ENCODE measurements around the gene KIF21B.
"Not testable (repeated sequence)": the region's sequence is repeated elsewhere in the genome, so short reads cannot be mapped to it uniquely, and the experiment has no call there.

Gene KIF21B

DNA sequence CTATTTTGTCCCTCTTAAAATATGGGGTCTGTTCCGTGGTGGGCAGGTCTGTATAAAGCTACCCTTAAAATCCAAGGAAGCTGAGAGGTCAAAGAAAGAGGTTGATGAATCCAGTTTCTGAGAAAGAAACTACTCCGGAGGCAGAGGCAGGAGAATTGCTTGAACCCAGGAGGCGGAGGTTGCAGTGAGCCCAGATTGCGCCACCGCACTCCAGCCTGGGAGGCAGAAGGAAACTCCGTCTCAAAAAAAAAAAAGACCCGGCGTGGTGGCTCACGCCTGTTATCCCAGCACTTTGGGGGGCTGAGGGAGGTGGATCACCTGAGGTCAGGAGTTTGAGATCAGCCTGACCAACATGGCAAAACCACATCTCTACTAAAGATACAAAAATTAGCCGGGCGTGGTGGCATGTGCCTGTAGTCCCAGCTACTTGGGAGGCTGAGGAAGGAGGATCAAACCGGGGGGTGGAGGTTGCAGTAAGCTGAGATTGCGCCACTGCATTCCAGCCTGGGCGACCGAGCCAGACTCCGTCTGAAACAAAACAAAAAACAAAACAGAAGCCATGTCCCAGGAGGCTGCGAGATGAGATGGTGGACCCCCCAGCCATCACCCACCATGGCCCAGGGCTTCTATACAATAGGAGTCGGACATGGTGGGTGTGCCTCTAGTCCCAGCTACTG, 88.1 kb downstream of the KIF21B start:
- not testable (repeated sequence) for DNase-seq (ENCODE audit: low read depth)

DNA sequence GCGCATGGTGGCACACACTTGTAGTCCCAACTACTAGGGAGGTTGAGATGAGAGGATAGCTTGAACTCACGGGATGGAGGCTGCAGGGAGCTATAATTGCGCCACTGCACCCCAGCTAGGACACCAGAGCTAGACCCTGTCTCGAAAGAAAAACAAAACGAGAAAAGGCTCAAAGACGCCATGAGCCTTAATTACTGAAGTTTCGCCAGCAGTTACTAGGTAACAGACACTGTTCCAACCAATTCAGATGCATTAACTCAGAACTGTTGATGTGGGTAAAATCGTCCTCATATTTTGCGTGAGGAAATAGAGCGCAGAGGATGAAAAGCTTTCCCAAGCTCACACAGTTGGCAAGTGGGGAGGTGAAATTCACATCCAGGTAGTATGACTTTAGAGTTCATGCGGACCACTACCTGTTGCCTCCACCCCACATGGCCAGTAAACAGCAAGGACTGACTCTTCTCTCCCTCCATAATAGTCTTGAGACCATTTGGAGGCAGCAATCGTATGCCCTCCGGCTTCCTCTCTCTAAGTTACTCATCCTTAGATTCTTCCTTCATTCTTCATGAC, 88.8 kb downstream of the KIF21B start:
- DNase-seq (ENCODE audit: low read depth) = no peak

DNA sequence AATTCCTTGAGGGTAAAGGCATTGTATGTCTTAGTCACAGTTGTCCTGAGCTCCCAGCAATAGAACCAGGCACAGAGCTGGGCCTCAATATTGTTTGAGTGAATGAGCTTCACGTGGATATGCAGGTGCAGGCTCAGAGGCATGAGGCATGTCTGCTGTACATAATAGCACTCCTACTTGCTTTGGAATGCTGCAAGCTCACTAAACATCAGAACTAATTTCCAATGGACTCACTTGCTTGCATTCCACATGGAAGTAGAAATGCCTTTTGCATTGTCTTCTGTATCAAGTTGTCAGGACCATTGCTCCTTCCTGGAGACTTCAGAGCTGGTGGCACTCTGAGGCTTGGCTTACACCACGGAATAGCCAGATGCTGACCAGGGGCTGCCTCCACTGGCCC, 91.7 kb downstream of the KIF21B start:
- DNase-seq (ENCODE audit: low read depth) = no peak

DNA sequence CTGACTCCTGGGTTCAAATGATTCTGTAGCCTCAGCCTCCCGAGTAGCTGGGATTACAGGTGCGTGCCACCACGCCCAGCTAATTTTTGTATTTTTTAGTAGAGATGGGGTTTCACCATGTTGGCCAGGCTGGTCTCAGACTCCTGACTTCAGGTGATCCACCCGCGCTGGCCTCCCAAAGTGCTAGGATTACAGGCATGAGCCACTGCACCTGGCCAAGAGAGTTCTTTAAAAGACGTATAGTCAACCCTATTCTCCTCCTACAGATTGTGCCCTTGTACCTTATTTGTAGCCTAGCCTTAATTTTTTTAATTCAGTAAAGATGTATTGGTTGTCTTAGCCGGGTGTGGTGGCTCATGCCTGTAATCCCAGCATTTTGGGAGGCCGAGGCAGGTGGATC, 93.2 kb downstream of the KIF21B start:
- not testable (repeated sequence) for DNase-seq (ENCODE audit: low read depth)

DNA sequence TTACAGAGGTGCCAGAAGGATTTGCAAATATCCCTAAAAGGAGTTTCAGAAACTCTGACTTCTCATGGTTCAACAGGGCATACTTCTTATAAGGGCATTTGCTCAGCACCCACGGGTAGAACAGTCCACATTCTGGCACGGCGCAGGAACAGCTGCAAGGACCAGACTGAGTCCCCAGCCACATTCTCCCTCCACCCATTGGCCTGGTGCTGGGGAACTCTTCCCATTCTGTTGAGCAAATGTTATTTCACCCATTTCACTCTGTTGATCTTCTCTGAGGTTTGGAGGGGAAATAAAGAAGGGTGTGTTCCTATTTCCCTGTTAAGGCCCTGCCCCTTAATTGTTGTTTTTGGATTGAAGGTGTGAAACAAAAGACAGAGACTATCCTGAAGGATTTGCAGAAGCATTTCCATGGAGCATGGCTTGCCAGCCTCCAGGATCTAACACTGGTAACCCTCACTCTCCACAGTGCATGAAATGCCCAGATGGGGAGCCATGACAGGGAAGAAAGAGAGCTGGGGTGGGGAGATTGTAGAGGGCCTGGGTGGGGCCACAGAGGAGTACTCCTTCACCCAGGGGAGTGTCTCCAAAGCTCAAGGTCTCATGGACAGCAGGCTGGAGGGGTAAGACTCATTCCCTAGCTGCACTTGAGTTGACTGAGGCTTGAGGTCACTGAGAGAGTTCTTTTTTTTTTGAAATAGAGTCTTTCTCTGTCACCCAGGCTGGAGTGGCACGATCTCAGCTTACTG, 93.8 kb downstream of the KIF21B start:
- no peak for DNase-seq (ENCODE audit: low read depth)

DNA sequence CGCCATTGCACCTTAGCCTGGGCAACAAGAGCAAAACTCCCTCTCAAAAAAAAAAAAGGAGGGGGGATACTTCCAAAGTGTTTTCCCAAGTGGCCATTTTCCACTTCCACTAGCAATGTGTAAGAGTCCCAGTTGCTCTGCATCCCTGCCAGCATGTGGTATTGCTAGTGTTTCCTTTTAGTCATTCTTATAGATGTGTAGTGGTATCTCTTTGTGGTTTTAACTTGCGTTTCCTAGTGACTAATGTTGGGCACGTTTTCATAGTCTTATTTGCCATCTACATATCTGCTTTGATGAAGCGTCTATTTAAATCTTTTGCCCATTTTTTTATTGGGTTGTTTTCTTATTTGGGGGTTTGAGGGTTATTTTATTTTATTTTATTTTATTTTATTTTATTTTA, 97.7 kb downstream of the KIF21B start:
- DNase-seq (ENCODE audit: low read depth) = no peak

DNA sequence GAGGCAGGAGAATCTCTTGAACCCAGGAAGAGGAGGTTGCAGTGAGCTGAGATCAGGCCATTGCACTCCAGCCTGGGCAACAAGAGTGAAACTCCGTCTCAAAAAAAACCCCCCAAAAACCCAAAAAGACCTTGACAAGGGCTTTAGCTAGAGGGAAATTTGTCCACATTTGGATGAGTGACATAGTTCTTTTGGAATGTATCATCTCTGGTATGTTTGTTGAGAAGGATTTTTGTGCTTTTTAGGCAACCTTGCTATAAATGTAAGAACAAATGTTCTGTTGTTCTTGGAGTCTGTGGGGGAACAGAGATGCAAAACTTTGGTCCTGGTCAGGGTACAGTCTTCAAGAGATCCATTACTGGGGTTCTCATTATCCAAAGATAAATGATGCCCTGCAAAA, 99.9 kb downstream of the KIF21B start:
- DNase-seq (ENCODE audit: low read depth) = no peak

DNA sequence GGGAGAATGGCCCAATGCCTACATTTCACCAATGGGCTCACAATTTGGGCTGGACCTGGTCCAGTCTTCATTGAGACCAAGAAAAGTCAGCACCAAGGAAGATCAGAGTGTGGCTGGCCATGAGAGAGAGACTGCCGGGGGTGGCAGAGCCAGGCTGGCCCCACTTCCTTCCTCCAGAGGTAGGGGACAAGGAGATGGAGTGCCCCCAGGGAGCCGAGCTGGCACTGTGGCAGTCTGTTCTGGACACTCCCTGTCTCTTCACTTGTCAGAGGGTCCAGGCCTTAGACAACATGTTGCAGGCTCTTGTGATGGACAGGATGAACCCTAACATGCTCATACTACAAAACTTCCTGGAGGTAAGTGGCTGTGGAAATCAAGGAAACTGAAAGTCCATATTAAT, 101.1 kb downstream of the KIF21B start:
- no peak for DNase-seq (ENCODE audit: low read depth)

DNA sequence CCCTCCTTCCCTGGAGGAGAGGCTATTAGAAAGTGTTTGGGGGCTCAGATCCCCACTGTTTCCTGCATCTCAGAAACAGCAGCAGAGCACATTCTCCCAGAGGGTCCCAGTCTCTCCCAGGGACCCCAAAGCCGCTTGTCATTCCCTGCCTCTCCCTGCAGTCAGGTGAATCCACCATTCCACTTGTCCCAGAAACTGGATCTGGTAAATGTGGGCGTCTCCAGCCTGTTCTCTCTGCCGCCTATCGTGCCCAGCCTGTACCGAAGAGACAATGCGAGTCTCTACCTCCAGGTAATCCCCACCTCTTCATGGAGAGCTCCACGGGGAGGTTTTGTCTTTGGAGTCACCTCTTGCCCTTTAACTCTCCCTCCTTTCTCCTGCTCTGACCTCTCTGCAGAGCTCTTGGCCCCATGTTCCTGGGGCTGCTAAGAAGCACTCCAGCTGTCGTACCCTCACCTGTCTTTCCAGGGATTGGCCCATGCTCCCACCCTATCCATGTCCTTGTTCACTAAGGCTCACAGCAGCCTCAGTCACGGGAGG, 101.9 kb downstream of the KIF21B start:
- no peak for DNase-seq (ENCODE audit: low read depth)

Measured in activated T-cell treated with anti-CD3 and anti-CD28 coated beads for 24 hours (primary cell).